ENCODE data around the gene ACAT1.

DNA sequence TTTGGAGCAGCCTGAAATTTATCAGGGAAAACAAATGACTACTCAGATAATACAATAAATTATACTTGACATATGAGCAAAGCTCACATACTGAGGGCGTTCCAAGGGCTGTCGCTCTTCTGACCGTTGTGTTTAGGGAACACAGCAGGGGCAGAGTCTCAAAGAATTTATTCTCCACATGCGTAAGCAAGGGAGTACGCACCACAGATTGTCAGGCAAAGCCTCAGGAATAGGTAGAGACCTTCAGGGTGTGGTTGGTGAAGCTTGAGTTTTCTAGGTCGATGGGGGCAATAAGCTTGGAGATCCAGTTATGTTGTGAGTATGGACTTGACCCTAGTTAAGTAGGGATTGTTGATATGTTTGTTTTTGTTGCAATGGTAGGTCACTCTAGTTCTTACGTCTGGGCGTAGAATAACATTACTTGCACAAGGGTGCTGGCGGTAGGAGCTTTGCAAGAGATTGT lies 830 bp downstream of the ACAT1 start:
- TF ChIP-seq ZC3H10 (CRISPR knock-in tag; IDR thresholded peaks at IDR 0.05) (no peak), GLIS3 (CRISPR knock-in tag; IDR thresholded peaks at IDR 0.05) (no peak), ZNF8 (CRISPR knock-in tag; IDR thresholded peaks at IDR 0.05) (no peak), TOX (CRISPR knock-in tag; IDR thresholded peaks at IDR 0.05; ENCODE audit: borderline replicate concordance) (no peak), PPARA (CRISPR knock-in tag; IDR thresholded peaks at IDR 0.05; ENCODE audit: borderline replicate concordance) (no peak), RARB (CRISPR knock-in tag; IDR thresholded peaks at IDR 0.05) (no peak), ZNF70 (CRISPR knock-in tag; IDR thresholded peaks at IDR 0.05) (no peak), ESRRG (CRISPR knock-in tag; IDR thresholded peaks at IDR 0.05) (no peak), ARNTL (CRISPR knock-in tag; IDR thresholded peaks at IDR 0.05; ENCODE audit: borderline replicate concordance, low read depth) (no peak)
- TF ChIP-seq, protein P1, sequence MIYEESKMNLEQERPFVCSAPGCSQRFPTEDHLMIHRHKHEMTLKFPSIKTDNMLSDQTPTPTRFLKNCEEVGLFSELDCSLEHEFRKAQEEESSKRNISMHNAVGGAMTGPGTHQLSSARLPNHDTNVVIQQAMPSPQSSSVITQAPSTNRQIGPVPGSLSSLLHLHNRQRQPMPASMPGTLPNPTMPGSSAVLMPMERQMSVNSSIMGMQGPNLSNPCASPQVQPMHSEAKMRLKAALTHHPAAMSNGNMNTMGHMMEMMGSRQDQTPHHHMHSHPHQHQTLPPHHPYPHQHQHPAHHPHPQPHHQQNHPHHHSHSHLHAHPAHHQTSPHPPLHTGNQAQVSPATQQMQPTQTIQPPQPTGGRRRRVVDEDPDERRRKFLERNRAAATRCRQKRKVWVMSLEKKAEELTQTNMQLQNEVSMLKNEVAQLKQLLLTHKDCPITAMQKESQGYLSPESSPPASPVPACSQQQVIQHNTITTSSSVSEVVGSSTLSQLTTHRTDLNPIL (CRISPR knock-in tag; IDR thresholded peaks at IDR 0.05; ENCODE audit: low read depth), result no peak
- TF ChIP-seq, protein P2, sequence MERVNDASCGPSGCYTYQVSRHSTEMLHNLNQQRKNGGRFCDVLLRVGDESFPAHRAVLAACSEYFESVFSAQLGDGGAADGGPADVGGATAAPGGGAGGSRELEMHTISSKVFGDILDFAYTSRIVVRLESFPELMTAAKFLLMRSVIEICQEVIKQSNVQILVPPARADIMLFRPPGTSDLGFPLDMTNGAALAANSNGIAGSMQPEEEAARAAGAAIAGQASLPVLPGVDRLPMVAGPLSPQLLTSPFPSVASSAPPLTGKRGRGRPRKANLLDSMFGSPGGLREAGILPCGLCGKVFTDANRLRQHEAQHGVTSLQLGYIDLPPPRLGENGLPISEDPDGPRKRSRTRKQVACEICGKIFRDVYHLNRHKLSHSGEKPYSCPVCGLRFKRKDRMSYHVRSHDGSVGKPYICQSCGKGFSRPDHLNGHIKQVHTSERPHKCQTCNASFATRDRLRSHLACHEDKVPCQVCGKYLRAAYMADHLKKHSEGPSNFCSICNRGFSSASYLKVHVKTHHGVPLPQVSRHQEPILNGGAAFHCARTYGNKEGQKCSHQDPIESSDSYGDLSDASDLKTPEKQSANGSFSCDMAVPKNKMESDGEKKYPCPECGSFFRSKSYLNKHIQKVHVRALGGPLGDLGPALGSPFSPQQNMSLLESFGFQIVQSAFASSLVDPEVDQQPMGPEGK (CRISPR knock-in tag; IDR thresholded peaks at IDR 0.05; ENCODE audit: borderline replicate concordance), result no peak
- TF ChIP-seq, protein P3, sequence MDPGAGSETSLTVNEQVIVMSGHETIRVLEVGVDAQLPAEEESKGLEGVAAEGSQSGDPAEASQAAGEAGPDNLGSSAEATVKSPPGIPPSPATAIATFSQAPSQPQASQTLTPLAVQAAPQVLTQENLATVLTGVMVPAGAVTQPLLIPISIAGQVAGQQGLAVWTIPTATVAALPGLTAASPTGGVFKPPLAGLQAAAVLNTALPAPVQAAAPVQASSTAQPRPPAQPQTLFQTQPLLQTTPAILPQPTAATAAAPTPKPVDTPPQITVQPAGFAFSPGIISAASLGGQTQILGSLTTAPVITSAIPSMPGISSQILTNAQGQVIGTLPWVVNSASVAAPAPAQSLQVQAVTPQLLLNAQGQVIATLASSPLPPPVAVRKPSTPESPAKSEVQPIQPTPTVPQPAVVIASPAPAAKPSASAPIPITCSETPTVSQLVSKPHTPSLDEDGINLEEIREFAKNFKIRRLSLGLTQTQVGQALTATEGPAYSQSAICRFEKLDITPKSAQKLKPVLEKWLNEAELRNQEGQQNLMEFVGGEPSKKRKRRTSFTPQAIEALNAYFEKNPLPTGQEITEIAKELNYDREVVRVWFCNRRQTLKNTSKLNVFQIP (CRISPR knock-in tag; IDR thresholded peaks at IDR 0.05; ENCODE audit: borderline replicate concordance, low read depth), result no peak
- TF ChIP-seq, protein P4, sequence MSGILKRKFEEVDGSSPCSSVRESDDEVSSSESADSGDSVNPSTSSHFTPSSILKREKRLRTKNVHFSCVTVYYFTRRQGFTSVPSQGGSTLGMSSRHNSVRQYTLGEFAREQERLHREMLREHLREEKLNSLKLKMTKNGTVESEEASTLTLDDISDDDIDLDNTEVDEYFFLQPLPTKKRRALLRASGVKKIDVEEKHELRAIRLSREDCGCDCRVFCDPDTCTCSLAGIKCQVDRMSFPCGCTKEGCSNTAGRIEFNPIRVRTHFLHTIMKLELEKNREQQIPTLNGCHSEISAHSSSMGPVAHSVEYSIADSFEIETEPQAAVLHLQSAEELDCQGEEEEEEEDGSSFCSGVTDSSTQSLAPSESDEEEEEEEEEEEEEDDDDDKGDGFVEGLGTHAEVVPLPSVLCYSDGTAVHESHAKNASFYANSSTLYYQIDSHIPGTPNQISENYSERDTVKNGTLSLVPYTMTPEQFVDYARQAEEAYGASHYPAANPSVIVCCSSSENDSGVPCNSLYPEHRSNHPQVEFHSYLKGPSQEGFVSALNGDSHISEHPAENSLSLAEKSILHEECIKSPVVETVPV (CRISPR knock-in tag; IDR thresholded peaks at IDR 0.05), result no peak

All from SK-N-SH treated with all-trans-retinoic acid at 6 μM for 48 hours (cell line).